HG03469 (cell line): ENCODE measurements around the gene SP100.
"Not testable (repeated sequence)": the region's sequence is repeated elsewhere in the genome, so short reads cannot be mapped to it uniquely, and the experiment has no call there.

ENCODE experiments used
- ATAC-seq: cut with Tn5 transposase; IDR thresholded peaks from one replicate; pipeline ENCODE4 v1.9.1; 2021; ENCODE audit warnings: mild to moderate bottlenecking, moderate library complexity, moderate number of reproducible peaks; ENCODE audit not compliant: unreplicated experiment

The SP100 gene

DNA sequence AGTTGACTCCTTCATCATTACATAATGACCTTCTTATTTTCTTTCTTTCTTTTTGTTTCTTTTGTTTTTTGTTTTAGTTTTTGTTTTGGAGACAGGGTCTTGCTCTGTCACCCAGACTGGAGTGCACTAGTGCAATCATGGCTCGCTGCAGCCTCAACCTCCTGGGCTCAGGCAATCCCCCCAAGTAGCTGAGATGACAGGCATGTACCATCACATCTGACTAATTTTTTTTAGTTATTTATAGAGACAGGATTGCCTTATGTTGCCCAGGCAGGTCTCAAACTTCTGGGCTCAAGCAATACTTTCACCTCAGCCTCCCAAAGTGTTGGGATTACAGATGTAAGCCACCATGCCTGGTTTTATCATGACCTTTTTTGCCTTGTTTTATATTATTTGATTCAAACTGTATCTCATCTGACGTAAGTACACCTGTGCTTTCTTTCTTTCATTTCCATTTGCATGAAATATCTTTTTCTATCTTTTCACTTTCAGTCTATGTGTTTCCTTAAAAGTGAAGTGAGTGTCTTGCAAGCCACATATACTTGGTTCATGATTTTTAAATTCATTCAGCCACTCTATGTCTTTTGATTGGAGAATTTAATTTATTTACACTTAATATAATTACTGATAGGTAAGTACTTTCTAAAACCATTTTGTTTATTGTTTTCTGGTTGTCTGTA, 39.1 kb downstream of the SP100 start:
- no peak for ATAC-seq

DNA sequence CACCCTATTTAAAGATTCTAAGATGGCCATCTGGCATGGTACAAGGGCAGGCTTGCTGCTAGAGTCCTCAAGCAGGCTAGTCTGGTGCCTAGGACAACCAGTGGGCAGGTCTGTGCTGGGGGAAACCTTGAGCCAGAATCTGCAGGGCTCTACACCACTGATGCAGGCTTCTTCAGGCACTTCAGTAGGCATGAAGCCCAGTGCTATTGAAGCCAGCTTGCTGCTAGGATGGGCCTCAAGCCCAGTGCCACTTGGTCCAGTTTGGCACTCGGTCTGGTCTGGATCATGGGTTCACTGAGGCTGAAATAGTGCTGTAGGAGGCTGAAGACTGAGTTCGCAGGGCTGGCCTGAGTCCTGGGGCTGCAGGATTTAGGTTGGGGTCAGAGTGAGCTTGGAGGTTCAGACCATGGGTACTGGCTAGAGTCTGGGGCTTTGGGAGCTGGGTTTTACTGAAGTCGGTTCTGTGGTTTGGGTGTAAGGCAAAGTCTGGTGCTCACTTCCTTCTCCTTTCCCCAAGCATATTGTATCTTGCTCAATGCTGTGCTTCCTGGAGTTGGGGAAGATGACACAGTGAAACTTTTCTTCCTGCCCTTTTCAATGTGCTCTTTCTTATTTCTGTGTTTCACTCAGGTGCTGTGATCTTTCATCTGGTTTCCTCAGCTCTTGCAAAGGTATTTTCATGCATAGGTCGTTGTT, 41.2 kb downstream of the SP100 start:
- ATAC-seq = no peak

DNA sequence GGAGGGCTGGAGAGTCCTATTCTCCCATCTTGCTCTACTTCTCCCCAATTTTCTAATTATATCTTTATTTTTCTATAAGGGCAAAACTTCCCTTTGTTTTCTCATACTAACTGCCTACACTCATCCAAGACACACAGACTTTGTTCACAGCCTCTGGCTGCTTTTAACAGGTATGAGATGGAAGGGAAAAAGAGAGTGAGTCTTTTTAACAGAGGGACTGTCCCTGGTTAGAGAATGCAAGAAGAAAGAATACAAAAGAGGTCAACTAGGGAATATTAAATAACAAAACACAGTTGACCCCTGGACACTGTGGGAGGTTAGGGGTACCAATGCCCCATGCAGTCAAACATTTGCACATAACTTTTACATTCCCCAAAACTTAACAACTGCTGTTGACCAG, 41.8 kb downstream of the SP100 start:
- no peak for ATAC-seq

DNA sequence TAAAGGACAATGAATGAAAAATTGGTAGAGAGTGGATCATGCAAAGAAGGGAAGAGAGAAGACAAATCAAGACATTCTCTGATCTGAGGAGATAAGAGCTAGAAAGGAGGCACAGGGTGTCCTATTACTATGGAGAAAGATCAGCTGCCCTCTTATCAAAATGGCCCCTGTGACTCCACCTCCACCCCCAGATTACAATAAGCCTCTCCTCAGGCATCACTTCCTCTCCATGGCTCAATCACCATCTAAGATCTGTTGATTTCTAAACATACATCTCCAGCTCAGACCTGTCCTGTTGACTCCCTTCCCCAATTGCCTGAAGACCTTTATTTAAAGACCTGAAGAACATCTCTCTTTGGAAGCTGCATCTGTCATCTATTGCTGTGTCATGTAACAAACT, 43.2 kb downstream of the SP100 start:
- ATAC-seq = no peak

GRCh38 chr2:230471074-230471473, 55.1 kb downstream of the SP100 start:
- no peak for ATAC-seq

DNA sequence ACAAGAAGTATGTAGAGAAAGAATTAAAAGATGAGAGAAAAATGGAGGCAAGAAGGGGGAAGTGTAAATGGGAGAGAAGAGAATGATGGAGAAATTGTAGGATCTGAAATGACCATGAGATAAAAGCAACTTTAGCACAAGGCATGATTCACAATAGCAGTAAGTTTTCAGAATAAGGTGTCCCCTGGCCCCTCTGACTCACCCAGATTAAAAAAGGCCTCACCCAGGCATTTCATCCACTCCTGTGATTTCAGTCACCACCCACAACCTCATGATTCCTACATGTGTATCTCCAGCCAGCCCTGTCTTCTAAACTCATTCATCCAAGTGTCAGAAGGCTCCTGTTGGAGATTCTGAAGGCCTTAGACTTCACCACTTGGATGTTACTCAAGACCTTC, 56.6 kb downstream of the SP100 start:
- ATAC-seq = no peak

- no peak for ATAC-seq
These were observed 57.4 kb downstream of the SP100 start for GRCh38 chr2:230473378-230473777.

DNA sequence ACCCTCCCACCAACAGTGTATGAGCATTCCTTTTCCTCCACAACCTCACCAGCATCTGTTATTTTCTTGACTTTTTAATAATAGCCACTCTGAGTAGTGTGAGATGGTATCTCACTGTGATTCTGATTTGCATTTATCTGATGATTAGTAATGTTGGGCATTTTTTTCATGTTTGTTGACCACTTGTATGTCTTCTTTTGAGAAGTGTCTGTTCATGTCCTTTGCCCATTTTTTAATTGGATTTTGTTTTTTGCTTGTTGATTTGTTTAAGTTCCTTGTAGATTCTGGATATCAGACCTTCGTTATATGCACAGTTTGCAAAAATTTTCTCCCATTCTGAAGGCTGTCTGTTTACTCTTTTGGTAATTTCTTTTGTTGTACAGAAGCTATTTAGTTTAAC, 59.1 kb downstream of the SP100 start:
- no peak for ATAC-seq

DNA sequence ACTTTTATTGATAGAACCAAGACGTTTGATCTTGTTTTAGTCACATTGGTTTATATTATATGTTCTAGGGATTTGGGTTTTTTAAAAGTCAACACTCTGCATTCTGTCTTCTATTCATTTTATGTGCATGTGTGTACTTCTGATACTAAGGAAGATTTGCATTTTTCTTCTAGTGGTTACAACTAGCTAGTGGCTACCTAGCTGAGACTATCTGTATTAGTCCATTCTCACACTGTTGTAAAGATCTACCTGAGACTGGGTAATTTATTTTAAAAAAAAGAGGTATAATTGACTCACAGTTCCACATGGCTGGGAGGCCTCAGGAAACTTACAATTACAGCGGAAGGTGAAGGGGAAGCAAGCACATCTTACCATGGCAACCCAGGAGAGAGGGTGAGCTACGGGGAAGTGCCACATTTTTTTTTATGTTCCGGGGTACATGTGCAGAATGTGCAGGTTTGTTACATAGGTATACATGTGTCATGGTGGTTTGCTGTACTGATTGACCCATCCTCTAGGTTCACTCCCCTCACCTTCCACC, 69.9 kb downstream of the SP100 start:
- no peak for ATAC-seq

GRCh38 chr2:230491219-230491618, 75.2 kb downstream of the SP100 start:
- ATAC-seq = not testable (repeated sequence)

DNA sequence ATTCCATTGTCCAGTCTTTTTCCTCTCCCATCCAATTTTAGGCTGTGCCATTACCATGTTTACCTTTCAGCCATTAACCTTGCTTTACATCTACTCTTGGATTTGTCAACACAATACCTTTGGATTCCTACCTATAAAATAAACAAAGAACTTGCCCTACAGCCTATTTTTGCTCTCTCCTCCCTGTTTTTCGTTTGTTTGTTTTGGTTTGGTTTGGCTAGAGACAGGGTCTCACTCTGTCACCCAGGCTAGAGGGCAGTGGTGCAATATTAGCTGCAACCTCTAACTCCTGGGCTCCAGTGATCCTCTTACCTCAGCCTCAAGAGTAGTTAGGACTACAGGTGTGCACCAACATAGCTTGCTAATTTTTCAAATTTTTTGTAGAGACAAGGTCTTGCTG, 76.1 kb downstream of the SP100 start:
- ATAC-seq = no peak

DNA sequence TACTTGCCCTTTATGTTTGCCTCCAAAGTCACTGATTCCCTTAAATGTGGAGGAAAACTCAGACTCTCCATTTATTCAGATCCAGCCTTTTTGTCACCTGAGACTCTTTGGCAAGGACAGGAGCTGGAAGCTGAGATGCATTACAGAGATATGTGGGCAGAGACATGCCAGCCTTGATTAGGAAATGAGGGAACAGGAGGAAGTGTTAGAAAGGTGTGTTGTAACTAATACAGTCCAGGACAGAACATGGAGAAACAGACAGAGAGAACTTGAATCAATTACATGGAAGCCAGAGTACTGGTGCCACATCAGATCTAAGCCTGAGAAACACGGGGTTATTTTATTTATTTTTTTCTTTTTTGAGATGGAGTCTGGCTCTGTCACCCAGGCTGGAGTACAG, 79.0 kb downstream of the SP100 start:
- ATAC-seq = no peak

- peak; percentile 67 for ATAC-seq
These were observed 80.9 kb downstream of the SP100 start for GRCh38 chr2:230496891-230497290.

- ATAC-seq = no peak
These were observed 82.6 kb downstream of the SP100 start for GRCh38 chr2:230498506-230499107.

DNA sequence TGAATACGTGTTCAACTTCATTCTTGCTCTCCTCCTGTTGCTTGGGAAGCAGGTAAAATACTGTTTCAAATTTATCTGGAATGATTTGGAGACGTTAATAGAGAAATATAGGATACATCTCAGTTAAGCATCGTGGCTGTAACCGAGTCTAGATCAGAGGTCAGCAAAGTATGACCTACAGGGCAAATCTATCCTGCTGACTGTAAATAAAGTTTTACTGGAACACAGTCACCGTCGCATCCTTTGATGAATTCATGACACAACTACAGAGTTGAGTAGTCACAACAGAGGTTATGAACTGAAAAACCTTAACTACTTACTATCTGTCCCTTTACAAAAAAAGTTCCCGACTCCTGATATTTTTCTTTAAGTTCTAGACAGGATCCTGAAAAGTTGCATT, 86.6 kb downstream of the SP100 start:
- no peak for ATAC-seq

GRCh38 chr2:230503798-230504197, 87.8 kb downstream of the SP100 start:
- ATAC-seq = no peak

GRCh38 chr2:230505162-230505561, 89.2 kb downstream of the SP100 start:
- peak; percentile 80 for ATAC-seq

GRCh38 chr2:230512955-230513748, 97.2 kb downstream of the SP100 start:
- ATAC-seq = no peak

GRCh38 chr2:230520061-230520874, 104.3 kb downstream of the SP100 start:
- ATAC-seq = no peak

- no peak for ATAC-seq
These were observed 104.8 kb downstream of the SP100 start for GRCh38 chr2:230520875-230521155.

DNA sequence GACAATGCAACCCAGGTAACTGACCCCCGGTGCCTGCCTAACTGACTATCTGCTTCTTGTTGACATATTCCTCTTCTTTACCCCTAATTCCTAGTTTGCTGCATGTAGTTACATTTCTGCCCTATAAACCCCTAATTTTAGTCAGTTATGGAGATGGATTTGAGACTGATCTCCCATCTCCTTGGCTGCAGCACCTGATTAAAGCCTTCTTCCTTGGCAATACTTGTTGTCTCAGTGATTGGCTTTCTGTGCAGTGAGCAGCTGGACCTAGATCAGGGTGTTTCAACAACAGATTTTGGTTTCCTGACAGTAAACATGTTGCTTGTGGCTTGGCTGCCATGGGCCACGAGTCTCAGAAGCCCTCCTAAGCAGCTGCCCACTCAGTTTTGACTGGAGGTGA, 105.4 kb downstream of the SP100 start:
- ATAC-seq = no peak
